GM18505 (cell line): ENCODE measurements around the gene CDK6.

Experiments used
- ATAC-seq: cut with Tn5 transposase; IDR thresholded peaks from one replicate; pipeline ENCODE4 v1.9.1; 2021; ENCODE audit not compliant: unreplicated experiment
- POLR2A ChIP-seq: IDR thresholded peaks from 4 replicates; pipeline ENCODE4 v1.6.1; 2011; ENCODE audit warnings: borderline replicate concordance; ENCODE audit not compliant: insufficient read depth, insufficient read length; ENCODE audit errors: extremely low read depth

Gene CDK6

DNA sequence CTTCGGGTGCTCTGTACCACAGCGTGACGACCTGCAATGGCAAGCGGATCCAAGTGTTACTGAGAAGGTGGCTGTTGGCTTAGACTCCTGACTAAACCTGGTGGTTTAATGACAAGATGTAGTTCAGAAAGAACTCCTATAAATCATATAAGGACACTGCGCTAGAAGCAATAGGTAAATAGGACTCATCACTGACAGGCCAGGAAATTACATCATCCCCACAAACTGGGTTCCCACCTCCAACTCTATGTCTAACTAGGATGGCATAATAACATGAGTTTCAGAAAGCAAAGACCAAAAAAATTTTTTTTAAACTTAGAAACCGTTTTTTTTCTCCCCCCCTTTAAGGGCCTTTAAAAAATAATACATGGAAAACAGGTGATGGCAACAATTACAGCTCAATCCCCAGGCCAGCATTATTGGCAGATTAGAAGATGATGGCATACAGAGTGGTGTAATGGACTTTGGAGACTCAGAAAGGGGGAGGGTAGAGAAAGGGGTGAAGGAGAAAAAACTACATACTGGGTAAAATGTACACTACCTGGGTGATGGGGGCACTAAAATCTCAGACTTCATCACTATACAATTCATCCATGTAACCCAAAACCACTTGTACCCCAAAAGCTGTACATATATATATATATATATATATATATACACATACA, 164.7 kb downstream of the CDK6 start:
- ATAC-seq = no peak
- no peak for TF ChIP-seq POLR2A

DNA sequence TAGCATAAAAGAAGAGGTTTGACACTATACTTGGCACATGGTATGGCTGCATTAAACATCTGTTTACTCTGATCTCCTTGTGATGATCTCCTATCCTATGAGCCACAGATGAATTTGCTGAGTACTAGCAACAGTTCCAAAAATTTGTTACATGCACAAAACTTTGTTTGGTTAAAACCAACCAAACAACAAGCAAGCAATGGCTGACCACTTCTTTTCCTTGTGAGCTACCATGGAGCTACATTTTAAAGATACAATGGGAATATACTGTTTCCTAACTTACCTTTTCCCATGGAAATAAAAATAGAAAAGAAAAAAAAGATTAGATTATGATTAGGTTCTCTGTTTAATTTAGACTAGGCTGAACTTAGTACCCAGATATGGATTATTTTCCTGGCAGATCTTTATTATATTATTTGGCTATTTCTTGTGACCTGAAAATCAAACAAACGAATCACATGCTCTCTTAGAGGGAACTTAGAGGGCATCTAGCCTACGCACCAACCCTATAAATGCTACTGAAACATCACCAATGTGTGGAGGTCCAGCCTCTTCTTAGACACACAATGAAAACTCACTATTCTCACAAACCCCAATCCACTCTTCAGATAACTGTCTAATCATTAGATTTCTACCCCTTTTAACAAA, 166.0 kb downstream of the CDK6 start:
- ATAC-seq = no peak
- no peak for TF ChIP-seq POLR2A

DNA sequence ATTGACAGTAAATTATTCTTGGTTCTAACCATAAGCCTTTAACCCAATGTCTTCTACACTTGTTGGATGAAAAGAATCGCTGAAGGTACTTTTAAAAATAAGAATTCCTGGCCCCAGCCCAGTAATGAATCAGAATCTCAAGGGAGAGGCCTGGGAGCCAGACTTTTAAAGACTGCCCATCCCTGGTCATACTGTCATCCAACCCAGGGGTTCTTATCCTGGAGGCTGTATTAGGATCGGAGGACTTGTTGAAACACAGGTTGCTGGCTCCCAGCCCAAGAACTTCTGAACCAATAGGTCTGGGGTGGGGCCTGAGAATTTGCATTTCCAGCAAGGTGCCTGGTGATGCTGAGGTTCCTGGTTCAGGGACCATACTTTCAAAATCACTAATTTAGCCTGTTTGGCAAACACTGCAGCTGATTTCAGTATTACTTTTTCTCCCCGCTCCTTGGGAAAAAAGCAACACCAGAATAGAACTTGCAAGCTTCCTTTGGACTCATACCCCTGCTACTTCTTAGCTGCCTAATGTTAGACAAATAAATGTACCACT, 166.7 kb downstream of the CDK6 start:
- no peak for ATAC-seq
- no peak for TF ChIP-seq POLR2A

DNA sequence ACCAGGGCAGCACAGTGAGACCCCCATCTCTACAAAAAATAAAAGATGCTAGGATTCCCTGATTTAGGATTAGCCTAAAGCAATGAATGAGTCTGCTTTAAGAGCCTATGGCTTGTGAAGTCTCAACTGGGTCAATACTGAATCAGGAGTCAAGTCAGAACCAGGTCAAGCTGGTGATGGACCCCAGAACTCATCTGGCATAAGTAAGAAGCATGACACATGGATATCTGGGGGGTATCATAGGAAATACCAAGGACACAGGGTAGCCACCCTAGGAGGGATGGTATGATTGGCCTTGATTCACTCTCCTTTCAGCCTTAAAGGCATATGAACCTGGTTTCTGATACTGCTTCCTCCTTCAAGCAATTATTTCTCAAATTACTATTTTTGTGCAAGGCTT, 167.8 kb downstream of the CDK6 start:
- TF ChIP-seq POLR2A = no peak
- no peak for ATAC-seq

DNA sequence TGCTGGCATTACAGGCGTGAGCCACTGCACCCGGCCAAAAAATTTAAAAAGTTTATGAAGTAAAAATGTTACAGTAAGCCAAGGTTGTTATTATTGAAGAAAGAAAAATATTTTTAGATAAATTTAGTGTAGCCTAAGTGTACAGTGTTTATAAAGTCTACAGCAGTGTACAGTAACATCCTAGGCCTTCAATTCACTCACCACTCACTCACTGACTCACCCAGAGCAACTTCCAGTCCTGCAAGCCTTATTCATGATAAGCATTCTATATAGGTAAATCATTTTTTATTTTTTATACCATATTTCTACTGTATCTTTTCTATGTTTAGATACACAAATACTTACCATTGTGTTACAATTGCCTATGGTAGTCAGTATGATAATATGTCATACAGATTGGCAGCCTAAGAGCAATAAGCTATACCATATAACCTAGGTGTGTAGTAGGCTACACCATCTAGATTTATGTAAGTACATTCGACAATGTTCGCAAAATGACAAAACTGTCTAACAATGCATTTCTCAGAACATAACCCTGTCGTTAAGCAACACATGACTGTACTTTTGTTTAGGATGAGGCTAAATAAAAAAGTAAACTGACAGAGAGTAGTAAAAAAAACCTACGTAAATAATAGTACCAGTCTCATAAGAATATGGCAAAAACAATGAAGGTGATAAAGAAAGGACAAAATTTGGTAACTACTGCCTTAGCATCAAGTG, 168.4 kb downstream of the CDK6 start:
- no peak for TF ChIP-seq POLR2A
- no peak for ATAC-seq

DNA sequence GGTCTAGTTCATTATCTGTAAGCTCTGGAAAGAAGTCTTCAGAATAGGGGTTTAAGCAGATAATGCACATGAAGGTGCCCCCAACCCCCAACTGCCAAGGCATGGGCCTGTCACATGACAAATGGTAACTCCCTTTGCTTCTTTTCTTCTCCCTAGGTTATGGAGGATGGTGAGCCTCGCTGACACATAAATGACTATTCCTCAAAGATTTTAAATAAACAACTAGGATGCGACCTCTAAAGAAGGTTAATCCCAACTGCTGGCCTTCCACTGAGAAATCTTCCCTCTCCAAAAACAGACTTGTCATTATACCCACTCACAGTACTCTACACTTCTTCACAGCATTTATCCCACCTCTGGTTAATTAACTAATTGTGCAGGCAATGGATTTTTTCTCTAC, 170.4 kb downstream of the CDK6 start:
- TF ChIP-seq POLR2A = no peak
- no peak for ATAC-seq

DNA sequence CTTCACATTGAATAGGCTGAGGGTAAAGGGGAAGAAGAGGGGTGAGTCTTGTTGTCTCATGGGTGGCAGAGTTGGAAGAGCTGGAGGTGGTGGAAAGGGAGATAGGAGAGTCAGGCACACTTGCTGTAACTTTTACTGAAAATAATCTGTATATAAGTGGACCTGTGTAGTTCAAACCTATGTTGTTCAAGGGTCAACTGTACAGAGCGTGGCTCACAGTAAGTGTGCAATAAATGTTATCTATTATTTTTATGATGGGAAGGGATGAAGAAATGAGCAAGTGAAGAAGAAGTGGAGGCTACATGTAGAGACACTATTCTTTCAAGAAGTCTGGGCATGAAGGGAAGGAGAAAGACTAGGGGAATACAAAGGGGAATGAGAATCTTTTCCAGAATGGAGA, 174.7 kb downstream of the CDK6 start:
- ATAC-seq = no peak
- no peak for TF ChIP-seq POLR2A

DNA sequence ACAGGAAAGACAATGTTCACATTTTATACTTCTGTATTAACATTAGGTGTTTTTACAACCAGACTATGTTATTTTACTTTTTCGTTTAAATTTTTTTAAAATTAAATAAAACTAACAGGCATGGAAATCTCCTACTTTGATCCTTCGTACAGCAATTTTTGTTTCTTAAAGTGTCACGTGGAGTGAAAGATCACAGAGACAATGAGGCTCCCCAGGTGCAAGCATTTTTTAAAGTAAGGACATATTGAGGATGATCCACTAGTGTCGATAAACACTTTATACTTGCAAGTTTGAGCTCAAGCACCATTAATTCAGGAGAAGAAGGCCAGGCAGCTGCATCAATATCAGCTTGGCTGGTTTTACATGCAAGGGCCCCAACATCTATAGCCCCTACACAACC, 177.7 kb downstream of the CDK6 start:
- TF ChIP-seq POLR2A = no peak
- ATAC-seq = no peak

DNA sequence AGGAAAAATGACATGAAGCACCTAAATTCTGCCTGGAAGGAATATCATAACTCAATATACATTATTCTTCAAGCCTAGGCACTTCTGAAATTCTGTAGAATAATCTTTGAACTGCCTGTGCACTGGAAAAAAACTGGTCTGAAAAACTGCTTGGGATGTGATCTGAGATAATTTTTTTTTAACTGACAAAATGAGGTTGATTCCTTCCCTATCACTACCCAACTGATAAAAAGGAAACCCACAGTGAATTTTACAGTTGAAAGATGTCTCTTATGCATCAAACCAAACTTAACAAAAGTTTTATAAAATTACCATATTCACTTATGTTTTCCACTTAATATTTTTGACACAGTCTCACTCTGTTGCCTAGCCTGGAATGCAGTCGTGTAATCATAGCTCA, 179.0 kb downstream of the CDK6 start:
- TF ChIP-seq POLR2A = no peak
- no peak for ATAC-seq

DNA sequence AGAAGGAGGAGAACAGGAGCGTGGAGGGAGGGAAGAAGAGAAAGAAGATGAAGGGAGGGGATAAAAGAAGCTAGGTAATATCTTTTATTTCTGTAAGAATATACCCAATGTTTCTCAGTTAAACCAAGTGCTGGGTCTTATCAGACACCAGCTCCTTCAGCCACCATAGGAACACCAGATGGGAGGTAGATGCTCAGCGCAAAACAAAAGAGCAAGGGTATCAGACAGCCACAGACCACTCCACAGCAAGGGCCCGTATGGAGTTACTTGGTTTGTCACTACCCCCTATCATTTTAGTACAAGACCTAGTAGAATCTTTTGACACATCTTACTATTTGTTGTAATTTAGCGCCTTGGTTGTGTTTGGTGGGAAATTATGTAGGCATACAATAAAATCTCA, 180.3 kb downstream of the CDK6 start:
- TF ChIP-seq POLR2A = no peak
- no peak for ATAC-seq

DNA sequence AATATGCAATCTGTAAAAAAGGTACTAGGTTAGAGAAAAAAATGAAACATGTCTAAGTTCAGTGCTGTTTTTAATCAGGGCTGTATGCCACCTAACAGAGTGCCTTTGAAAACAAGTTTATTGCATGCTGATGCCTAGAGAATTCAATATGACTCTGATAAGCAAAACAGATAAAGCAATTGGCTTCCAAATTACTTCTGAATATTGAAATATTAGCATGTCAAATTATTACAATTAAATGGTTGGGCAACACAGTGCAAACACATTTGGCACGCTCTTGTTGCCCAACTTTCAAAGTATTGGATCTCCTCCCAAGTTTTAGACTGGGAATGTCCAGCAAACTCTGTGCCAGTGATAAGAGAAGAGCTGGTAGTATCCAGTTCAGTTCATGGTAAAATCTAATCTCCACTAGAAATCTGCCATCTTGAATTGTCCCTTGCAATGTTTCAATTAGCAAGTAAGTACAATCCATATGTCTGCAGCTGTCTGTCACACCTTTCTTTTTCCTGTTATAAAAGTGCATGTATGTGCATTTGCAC, 181.0 kb downstream of the CDK6 start:
- TF ChIP-seq POLR2A = no peak

DNA sequence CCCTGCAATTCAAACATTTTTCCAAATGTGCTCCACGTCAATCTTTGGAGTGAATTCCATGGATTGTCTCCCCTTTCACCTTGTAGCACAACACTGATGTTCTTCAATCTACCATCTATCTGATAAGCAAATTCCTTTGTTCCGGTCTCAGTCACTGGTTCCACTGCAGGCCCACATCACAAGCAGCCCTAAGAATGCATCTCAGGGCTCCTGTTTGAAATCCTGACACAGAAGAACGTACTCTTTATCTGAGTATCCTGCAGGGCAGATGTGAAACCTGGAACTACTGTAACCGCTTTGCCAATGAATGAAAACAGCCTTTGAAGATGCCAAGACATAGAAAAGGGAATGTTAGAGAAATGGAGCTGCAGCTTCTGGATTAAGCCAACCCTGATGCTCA, 183.2 kb downstream of the CDK6 start:
- TF ChIP-seq POLR2A = no peak
- no peak for ATAC-seq

More for the DNA sequence above, 181.0 kb downstream of the CDK6 start:
- no peak for ATAC-seq

DNA sequence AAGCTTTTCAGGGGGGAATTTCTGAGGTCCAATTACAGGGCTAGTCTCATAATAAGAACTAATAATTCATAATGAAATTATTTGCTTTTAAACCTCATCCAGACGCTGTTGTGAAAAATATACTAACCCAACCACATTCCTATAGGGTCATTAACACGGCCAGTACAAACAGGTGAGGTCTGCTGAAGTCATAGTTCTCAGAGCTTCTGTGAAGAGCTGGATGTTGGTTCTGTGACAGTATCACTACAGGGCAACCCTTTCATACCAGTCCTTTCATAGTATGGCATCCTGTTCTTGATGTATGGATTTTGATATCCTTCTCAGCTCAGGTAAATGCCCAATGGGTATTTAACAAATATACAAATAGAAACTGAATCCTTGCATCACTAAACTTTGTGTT, 183.8 kb downstream of the CDK6 start:
- no peak for TF ChIP-seq POLR2A
- no peak for ATAC-seq
